ENCODE results near the gene RALGDS. TPM values are rescaled to one million over a fixed set of nuclear protein-coding genes. Genes with fewer than 3 reads are reported as not detected.

RALGDS gene
- total and polyA plus RNA-seq, 2 of the 13 experiments (the other 11 are each of a cell fraction or from before 2014, with no cell fraction given): 12.9 to 25.5 TPM

DNA sequence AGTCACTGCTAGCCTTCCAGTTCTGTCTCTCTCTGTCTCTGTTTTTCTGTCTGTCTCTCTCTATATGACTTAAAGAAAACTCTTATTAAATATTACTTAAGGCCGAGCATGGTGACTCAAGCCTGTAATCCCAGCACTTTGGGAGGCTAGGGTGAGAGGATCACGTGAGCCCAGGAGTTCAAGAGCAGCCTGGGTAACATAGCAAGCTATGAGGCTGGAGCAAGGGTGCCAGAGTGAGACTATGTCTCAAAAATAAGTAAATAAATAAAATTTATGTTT is 44.4 kb upstream of the RALGDS start:
- H4K20me1 ChIP-seq (ENCODE audit: insufficient read depth, low read length): no peaks in the 10 kb centered on the region
- FAIRE-seq (no peak), DNase-seq (ENCODE audit: low spot score) (no peak), ATAC-seq (no peak)
- no peaks in the 10 kb centered on the region for H3K79me2 ChIP-seq (ENCODE audit: insufficient read depth, low read length)
- WGBS (ENCODE audit: low lambda C conversion rate): 17% methylated on average over 2 of the region's 2 CpGs
- no peak overlapping the region for H3K9ac ChIP-seq (ENCODE audit: insufficient read depth, low read depth, low read length)
- in situ Hi-C loops (cut with HindIII; ENCODE audit: extremely low pct_ligation_motif_present, low pct_unique_long_range_greater_than_20kb): no loop called here
- intact Hi-C loops (cut with micrococcal nuclease; ENCODE audit: unreplicated experiment): no loop called here
- ChIA-PET CTCF (ENCODE audit: low intra/inter-chr PET ratio, low total read pairs) (no interaction called here), POLR2A (no interaction called here)
- no peaks in the 10 kb centered on the region for H3K36me3 ChIP-seq (replicated peaks in 1 of 2; ENCODE audit: control insufficient read depth in 1 of 2, insufficient read depth in 2 of 2, low read length in 2 of 2)
- H3K27me3 ChIP-seq (ENCODE audit: control insufficient read depth in 1 of 2, insufficient read depth in 2 of 2, low read length in 2 of 2): peaks cover 0 to 14% of the 10 kb centered on the region in 2 experiments; a peak in 3 of 5 replicates
- no peak overlapping the region for H3K27ac ChIP-seq (ENCODE audit: extremely low read length, insufficient read depth, low read length)
- no peak overlapping the region for H3K4me3 ChIP-seq (replicated peaks in 1 of 3; ENCODE audit: insufficient read depth in 1 of 3, low read depth in 2 of 3, low read length in 3 of 3)
- BruUV-seq (replicated peaks): no TSS peak
- no peaks in the 10 kb centered on the region for H3K4me1 ChIP-seq (ENCODE audit: insufficient read depth, low read length)
- H2AFZ ChIP-seq (ENCODE audit: low read length): no peak overlapping the region
- H3K9me3 ChIP-seq (ENCODE audit: low read length): no peaks in the 10 kb centered on the region
- no peak overlapping the region for H3K4me2 ChIP-seq (ENCODE audit: low read depth, low read length)
- TF ChIP-seq MIER2 (CRISPR knock-in tag; IDR thresholded peaks at IDR 0.05) (no peak), MED1 (CRISPR knock-in tag; IDR thresholded peaks at IDR 0.05) (no peak), SALL2 (CRISPR knock-in tag; IDR thresholded peaks at IDR 0.05) (no peak), RFX3 (CRISPR knock-in tag; IDR thresholded peaks at IDR 0.05) (no peak), ZNF839 (CRISPR knock-in tag; IDR thresholded peaks at IDR 0.05; ENCODE audit: borderline replicate concordance) (no peak), RFXANK (CRISPR knock-in tag; IDR thresholded peaks at IDR 0.05) (no peak), EED (CRISPR knock-in tag; IDR thresholded peaks at IDR 0.05) (no peak), NR2F2 (IDR thresholded peaks at IDR 0.05; ENCODE audit: borderline replicate concordance, low read depth) (no peak), ZMYM2 (CRISPR knock-in tag; IDR thresholded peaks at IDR 0.05) (no peak), ZNF326 (CRISPR knock-in tag; IDR thresholded peaks at IDR 0.05; ENCODE audit: borderline replicate concordance) (no peak), ZSCAN29 (CRISPR knock-in tag; conservative IDR thresholded peaks at IDR 0.05) (no peak), RAD21 (CRISPR knock-in tag; IDR thresholded peaks at IDR 0.05) (no peak), ZNF619 (CRISPR knock-in tag; IDR thresholded peaks at IDR 0.05) (no peak), SALL1 (CRISPR knock-in tag; IDR thresholded peaks at IDR 0.05) (no peak), ZNF816 (CRISPR knock-in tag; IDR thresholded peaks at IDR 0.05; ENCODE audit: borderline replicate concordance) (no peak)
- TF ChIP-seq, protein P1, sequence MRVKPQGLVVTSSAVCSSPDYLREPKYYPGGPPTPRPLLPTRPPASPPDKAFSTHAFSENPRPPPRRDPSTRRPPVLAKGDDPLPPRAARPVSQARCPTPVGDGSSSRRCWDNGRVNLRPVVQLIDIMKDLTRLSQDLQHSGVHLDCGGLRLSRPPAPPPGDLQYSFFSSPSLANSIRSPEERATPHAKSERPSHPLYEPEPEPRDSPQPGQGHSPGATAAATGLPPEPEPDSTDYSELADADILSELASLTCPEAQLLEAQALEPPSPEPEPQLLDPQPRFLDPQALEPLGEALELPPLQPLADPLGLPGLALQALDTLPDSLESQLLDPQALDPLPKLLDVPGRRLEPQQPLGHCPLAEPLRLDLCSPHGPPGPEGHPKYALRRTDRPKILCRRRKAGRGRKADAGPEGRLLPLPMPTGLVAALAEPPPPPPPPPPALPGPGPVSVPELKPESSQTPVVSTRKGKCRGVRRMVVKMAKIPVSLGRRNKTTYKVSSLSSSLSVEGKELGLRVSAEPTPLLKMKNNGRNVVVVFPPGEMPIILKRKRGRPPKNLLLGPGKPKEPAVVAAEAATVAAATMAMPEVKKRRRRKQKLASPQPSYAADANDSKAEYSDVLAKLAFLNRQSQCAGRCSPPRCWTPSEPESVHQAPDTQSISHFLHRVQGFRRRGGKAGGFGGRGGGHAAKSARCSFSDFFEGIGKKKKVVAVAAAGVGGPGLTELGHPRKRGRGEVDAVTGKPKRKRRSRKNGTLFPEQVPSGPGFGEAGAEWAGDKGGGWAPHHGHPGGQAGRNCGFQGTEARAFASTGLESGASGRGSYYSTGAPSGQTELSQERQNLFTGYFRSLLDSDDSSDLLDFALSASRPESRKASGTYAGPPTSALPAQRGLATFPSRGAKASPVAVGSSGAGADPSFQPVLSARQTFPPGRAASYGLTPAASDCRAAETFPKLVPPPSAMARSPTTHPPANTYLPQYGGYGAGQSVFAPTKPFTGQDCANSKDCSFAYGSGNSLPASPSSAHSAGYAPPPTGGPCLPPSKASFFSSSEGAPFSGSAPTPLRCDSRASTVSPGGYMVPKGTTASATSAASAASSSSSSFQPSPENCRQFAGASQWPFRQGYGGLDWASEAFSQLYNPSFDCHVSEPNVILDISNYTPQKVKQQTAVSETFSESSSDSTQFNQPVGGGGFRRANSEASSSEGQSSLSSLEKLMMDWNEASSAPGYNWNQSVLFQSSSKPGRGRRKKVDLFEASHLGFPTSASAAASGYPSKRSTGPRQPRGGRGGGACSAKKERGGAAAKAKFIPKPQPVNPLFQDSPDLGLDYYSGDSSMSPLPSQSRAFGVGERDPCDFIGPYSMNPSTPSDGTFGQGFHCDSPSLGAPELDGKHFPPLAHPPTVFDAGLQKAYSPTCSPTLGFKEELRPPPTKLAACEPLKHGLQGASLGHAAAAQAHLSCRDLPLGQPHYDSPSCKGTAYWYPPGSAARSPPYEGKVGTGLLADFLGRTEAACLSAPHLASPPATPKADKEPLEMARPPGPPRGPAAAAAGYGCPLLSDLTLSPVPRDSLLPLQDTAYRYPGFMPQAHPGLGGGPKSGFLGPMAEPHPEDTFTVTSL (CRISPR knock-in tag; IDR thresholded peaks at IDR 0.05; ENCODE audit: borderline replicate concordance): no peak
- TF ChIP-seq, protein P2, sequence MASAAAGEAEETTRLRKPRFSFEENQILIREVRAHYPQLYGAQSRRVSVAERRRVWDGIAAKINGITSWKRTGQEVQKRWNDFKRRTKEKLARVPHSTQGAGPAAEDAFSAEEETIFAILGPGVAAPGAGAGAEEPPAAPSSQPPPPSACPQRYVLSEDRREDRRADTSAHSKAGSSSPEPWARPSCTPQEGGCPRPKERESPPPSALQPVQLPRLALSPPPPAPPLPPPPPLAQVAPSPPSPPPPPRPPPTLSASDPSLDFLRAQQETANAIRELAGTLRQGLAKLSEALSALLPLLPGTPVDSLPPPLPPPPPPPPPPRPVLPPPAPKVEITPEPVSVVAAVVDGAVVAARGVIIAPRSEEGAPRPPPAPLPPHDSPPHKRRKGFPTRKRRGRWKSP (CRISPR knock-in tag; IDR thresholded peaks at IDR 0.05): no peak
- TF ChIP-seq, protein P3, sequence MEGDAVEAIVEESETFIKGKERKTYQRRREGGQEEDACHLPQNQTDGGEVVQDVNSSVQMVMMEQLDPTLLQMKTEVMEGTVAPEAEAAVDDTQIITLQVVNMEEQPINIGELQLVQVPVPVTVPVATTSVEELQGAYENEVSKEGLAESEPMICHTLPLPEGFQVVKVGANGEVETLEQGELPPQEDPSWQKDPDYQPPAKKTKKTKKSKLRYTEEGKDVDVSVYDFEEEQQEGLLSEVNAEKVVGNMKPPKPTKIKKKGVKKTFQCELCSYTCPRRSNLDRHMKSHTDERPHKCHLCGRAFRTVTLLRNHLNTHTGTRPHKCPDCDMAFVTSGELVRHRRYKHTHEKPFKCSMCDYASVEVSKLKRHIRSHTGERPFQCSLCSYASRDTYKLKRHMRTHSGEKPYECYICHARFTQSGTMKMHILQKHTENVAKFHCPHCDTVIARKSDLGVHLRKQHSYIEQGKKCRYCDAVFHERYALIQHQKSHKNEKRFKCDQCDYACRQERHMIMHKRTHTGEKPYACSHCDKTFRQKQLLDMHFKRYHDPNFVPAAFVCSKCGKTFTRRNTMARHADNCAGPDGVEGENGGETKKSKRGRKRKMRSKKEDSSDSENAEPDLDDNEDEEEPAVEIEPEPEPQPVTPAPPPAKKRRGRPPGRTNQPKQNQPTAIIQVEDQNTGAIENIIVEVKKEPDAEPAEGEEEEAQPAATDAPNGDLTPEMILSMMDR (CRISPR knock-in tag; IDR thresholded peaks at IDR 0.05): no peak
